ENCODE measurements around the gene GEMIN2. TPM values are rescaled to one million over a fixed set of nuclear protein-coding genes. Genes with fewer than 3 reads are reported as not detected.
"Not testable (repeated sequence)": the region's sequence is repeated elsewhere in the genome, so short reads cannot be mapped to it uniquely, and the experiment has no call there.

GEMIN2 gene
- total and polyA plus RNA-seq, 2 donors from 2014 or later, result 13.8 to 17.2 TPM

GRCh38 chr14:39102969-39103957 is 10.9 kb upstream of the GEMIN2 start, which contains the start of gene SEC23A:
SEC23A (minus strand) TSS chr14:39103235; CDS start chr14:39096118, 7,117 bp downstream.
- Histone ChIP-seq H3K27me3 (ENCODE audit: control insufficient read depth, insufficient read depth, low read length) (no peaks in the 10 kb centered on the region), H3K9ac (ENCODE audit: low read length in 3 of 3) (peak within 1 kb of the TSS; percentile 79 to 95 (median 94)), H3K27ac (ENCODE audit: low read depth in 2 of 2, low read length in 2 of 2) (peak within 1 kb of the TSS; percentile 97 to 98), H3K4me1 (ENCODE audit: control insufficient read depth in 2 of 3, insufficient read depth in 2 of 3, low read depth in 1 of 3, low read length in 3 of 3) (peaks cover 0 to 13% (median 2%) of the 10 kb centered on the region in 3 donors), H3K4me3 (ENCODE audit: low read length in 3 of 3) (peak within 1 kb of the TSS; percentile 84 to 96 (median 92)), H3K36me3 (ENCODE audit: control insufficient read depth in 2 of 3, insufficient read depth in 3 of 3, low read length in 3 of 3) (no peaks in the 10 kb centered on the region), H3K9me3 (ENCODE audit: control insufficient read depth in 2 of 3, insufficient read depth in 1 of 3, low read length in 3 of 3) (no peaks in the 10 kb centered on the region)
- intact Hi-C loops (cut with DNase I), result no loop called here
- no peak for FAIRE-seq
- no peak for TF ChIP-seq CTCF (IDR thresholded peaks at IDR 0.05; ENCODE audit: borderline replicate concordance, extremely low read depth, insufficient read depth)
- peak; percentile 95 to 96 (median 96) for DNase-seq

- H3K27me3 ChIP-seq (ENCODE audit: control insufficient read depth, insufficient read depth, low read length); H3K9me3 ChIP-seq (ENCODE audit: control insufficient read depth in 2 of 3, insufficient read depth in 1 of 3, low read length in 3 of 3); DNase-seq; intact Hi-C loops (cut with DNase I); FAIRE-seq; H3K36me3 ChIP-seq (ENCODE audit: control insufficient read depth in 2 of 3, insufficient read depth in 3 of 3, low read length in 3 of 3): not testable (repeated sequence)
- peaks cover 0 to 13% (median 2%) of the 10 kb centered on the region in 3 donors for H3K4me1 ChIP-seq (ENCODE audit: control insufficient read depth in 2 of 3, insufficient read depth in 2 of 3, low read depth in 1 of 3, low read length in 3 of 3)
- peak overlapping the region; percentile 97 to 98 for H3K27ac ChIP-seq (ENCODE audit: low read depth in 2 of 2, low read length in 2 of 2)
- peak overlapping the region; percentile 79 to 95 (median 94) for H3K9ac ChIP-seq (ENCODE audit: low read length in 3 of 3)
- H3K4me3 ChIP-seq (ENCODE audit: low read length in 3 of 3), result peak overlapping the region; percentile 84 to 96 (median 92)
Measured at GRCh38 chr14:39104078-39104801, 9.9 kb upstream of the GEMIN2 start.

GRCh38 chr14:39107591-39107996 is 6.5 kb upstream of the GEMIN2 start:
- TF ChIP-seq CTCF (IDR thresholded peaks at IDR 0.05; ENCODE audit: borderline replicate concordance, extremely low read depth, insufficient read depth), result peak; percentile 42
- intact Hi-C loops (cut with DNase I), result no loop called here

More at GRCh38 chr14:39107591-39107996, 6.5 kb upstream of the GEMIN2 start:
- H3K4me3 ChIP-seq (ENCODE audit: low read length in 3 of 3), result no peak overlapping the region
- no peaks in the 10 kb centered on the region for H3K27me3 ChIP-seq (ENCODE audit: control insufficient read depth, insufficient read depth, low read length)
- peak; percentile 68 for FAIRE-seq
- DNase-seq, result peak in 2 of 5 donors; percentile 49 to 61
- H3K4me1 ChIP-seq (ENCODE audit: control insufficient read depth in 2 of 3, insufficient read depth in 2 of 3, low read depth in 1 of 3, low read length in 3 of 3), result peaks cover 0 to 5% (median 2%) of the 10 kb centered on the region in 3 donors
- H3K36me3 ChIP-seq (ENCODE audit: control insufficient read depth in 2 of 3, insufficient read depth in 3 of 3, low read length in 3 of 3), result no peaks in the 10 kb centered on the region
- no peak overlapping the region for H3K27ac ChIP-seq (ENCODE audit: low read depth in 2 of 2, low read length in 2 of 2)
- no peak overlapping the region for H3K9ac ChIP-seq (ENCODE audit: low read length in 3 of 3)
- H3K9me3 ChIP-seq (ENCODE audit: control insufficient read depth in 2 of 3, insufficient read depth in 1 of 3, low read length in 3 of 3), result no peaks in the 10 kb centered on the region

All from kidney (tissue), 14 donors.